ENCODE results near the gene VPS13D.

The VPS13D gene

GRCh38 chr1:12547586-12548225 lies 317.9 kb downstream of the VPS13D start:
- no peak for DNase-seq (ENCODE audit: low read depth in 3 of 3, low spot score in 1 of 3)

GRCh38 chr1:12548279-12548972 lies 318.6 kb downstream of the VPS13D start:
- DNase-seq (ENCODE audit: low read depth in 3 of 3, low spot score in 1 of 3) = no peak

- no peak for DNase-seq (ENCODE audit: low read depth in 3 of 3, low spot score in 1 of 3)
Observed at GRCh38 chr1:12548973-12549459, 319.2 kb downstream of the VPS13D start.

- no peak for DNase-seq (ENCODE audit: low read depth in 3 of 3, low spot score in 1 of 3)
Observed at GRCh38 chr1:12549460-12550349, 319.9 kb downstream of the VPS13D start.

GRCh38 chr1:12551584-12551983 lies 321.8 kb downstream of the VPS13D start:
- no peak for DNase-seq (ENCODE audit: low read depth in 3 of 3, low spot score in 1 of 3)

GRCh38 chr1:12552111-12552888 lies 322.5 kb downstream of the VPS13D start:
- no peak for DNase-seq (ENCODE audit: low read depth in 3 of 3, low spot score in 1 of 3)

- DNase-seq (ENCODE audit: low read depth in 3 of 3, low spot score in 1 of 3) = no peak
Observed at GRCh38 chr1:12552951-12553921, 323.4 kb downstream of the VPS13D start.

- no peak for DNase-seq (ENCODE audit: low read depth in 3 of 3, low spot score in 1 of 3)
Observed at GRCh38 chr1:12553963-12554362, 324.1 kb downstream of the VPS13D start.

- no peak for DNase-seq (ENCODE audit: low read depth in 3 of 3, low spot score in 1 of 3)
Observed at GRCh38 chr1:12554521-12555305, 324.9 kb downstream of the VPS13D start.

GRCh38 chr1:12555411-12556367 lies 325.9 kb downstream of the VPS13D start:
- no peak for DNase-seq (ENCODE audit: low read depth in 3 of 3, low spot score in 1 of 3)

GRCh38 chr1:12556368-12556930 lies 326.6 kb downstream of the VPS13D start:
- no peak for DNase-seq (ENCODE audit: low read depth in 3 of 3, low spot score in 1 of 3)

- no peak for DNase-seq (ENCODE audit: low read depth in 3 of 3, low spot score in 1 of 3)
Observed at GRCh38 chr1:12556957-12557935, 327.4 kb downstream of the VPS13D start.

- no peak for DNase-seq (ENCODE audit: low read depth in 3 of 3, low spot score in 1 of 3)
Observed at GRCh38 chr1:12561121-12561520, 331.3 kb downstream of the VPS13D start.
